Caco-2 (cell line): ENCODE measurements around the gene FARSB. TPM values are rescaled to one million over a fixed set of nuclear protein-coding genes. Genes with fewer than 3 reads are reported as not detected.

Experiments
- BruUV-seq: library from RNA; stranded (reverse); fragments of 400-500 nt; replicated peaks from 2 replicates; lab custom pipeline; 2021; lab: Mats Ljungman, UMichigan
- CTCF ChIA-PET: fragments of 300-600 bp; sonication (Branson Sonifier 250); formaldehyde crosslinking; loops from one replicate; lab custom pipeline; 2022; ENCODE audit warnings: antibody characterized with exemption; lab: Charles Lee
- POLR2A ChIA-PET: fragments of 300-600 bp; sonication (Branson Sonifier 250); formaldehyde crosslinking; loops from one replicate; lab custom pipeline; 2022; ENCODE audit warnings: antibody characterized with exemption; lab: Charles Lee
- DNase-seq, 2 experiments: peaks; one replicate each; pipeline versions ENCODE4 v3.0.0 to v3.0.0-alpha.2; 2020 to 2022
- H3K27me3 ChIP-seq: replicated peaks from 2 replicates; pipeline ENCODE4 v1.6.0; 2011; ENCODE audit warnings: low read length; ENCODE audit not compliant: control insufficient read depth, insufficient read depth
- H3K36me3 ChIP-seq: 2 replicates; pipeline ENCODE4 v1.5.1; 2011; ENCODE audit warnings: low read length; ENCODE audit not compliant: control insufficient read depth, insufficient read depth
- H3K4me1 ChIP-seq: fragments of 250-450 bp; sonication (Bioruptor Pico); 2 replicates; pipeline ENCODE4 v1.5.1; 2020; ENCODE audit warnings: mild to moderate bottlenecking
- H3K4me3 ChIP-seq: 2 replicates; pipeline ENCODE4 v1.5.1; 2011; ENCODE audit warnings: low read depth, mild to moderate bottlenecking, control low read depth, low read length
- H3K9me3 ChIP-seq: fragments of 250-450 bp; sonication (Bioruptor Pico); 2 replicates; pipeline ENCODE4 v1.5.1; 2020; ENCODE audit warnings: mild to moderate bottlenecking, moderate library complexity
- H3K27ac Mint-ChIP-seq: one replicate; pipeline ENCODE4 v1.8.0; 2022; ENCODE audit warnings: mixed read lengths; ENCODE audit not compliant: unreplicated experiment
- H3K27me3 Mint-ChIP-seq: one replicate; pipeline ENCODE4 v1.8.0; 2022; ENCODE audit warnings: mixed read lengths; ENCODE audit not compliant: insufficient read depth, unreplicated experiment
- H3K36me3 Mint-ChIP-seq: one replicate; pipeline ENCODE4 v1.8.0; 2022; ENCODE audit warnings: mild to moderate bottlenecking, mixed read lengths; ENCODE audit not compliant: insufficient read depth, unreplicated experiment
- H3K4me1 Mint-ChIP-seq: one replicate; pipeline ENCODE4 v1.8.0; 2022; ENCODE audit warnings: low read depth, mixed read lengths; ENCODE audit not compliant: unreplicated experiment
- H3K4me3 Mint-ChIP-seq: one replicate; pipeline ENCODE4 v1.8.0; 2022; ENCODE audit warnings: mild to moderate bottlenecking, moderate library complexity, mixed read lengths; ENCODE audit not compliant: unreplicated experiment
- H3K9me3 Mint-ChIP-seq: one replicate; pipeline ENCODE4 v1.8.0; 2022; ENCODE audit warnings: mixed read lengths; ENCODE audit not compliant: unreplicated experiment
- intact Hi-C: fragments of 100-400 bp; cut with micrococcal nuclease; formaldehyde crosslinking; loops from one replicate; pipeline ENCODE4 v1.10.0; 2022; ENCODE audit not compliant: unreplicated experiment
- total RNA-seq: library from RNA; stranded (reverse); gene quantifications from 2 replicates; pipeline ENCODE4 v1.2.3, GENCODE V29; 2022
- TF ChIP-seq, protein P1 (sequence below), 2 experiments: fragments of 200-600 bp in 1 of 2; IDR thresholded peaks; 1 replicate in 1 of 2; 2 replicates in 1 of 2; pipeline versions ENCODE4 v1.5.1 to v1.8.0; 2011 to 2022; ENCODE audit warnings: antibody characterized with exemption in 1 of 2, control low read depth in 1 of 2, inconsistent platforms in 1 of 2, low read depth in 1 of 2, low read length in 1 of 2, mild to moderate bottlenecking in 1 of 2, moderate library complexity in 1 of 2; ENCODE audit not compliant: insufficient read depth in 1 of 2, severe bottlenecking in 1 of 2, unreplicated experiment in 1 of 2

Gene FARSB
- total RNA-seq, 1 experiment from 2014 or later = 48.9 TPM

DNA sequence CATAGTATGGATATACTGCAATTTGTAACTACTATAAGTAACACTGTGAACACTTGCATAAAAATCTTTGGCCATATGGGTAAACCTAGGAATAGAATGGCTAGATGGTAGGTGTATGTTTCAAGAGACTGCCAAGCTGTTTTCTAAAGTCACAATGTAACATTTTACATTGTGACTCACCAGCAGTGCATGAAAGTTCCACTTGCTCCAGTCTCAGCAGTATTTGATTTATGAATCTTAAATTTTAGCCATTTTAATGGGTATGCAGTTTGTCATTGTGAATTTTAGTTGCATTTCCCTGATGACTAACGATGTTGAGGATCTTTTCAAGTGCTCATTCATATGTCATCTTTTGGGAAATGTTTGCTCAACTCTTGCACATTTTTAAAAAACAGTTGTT is 86.1 kb downstream of the FARSB start:
- H3K4me1 ChIP-seq = no peaks in the 10 kb centered on the region
- ChIA-PET CTCF (interaction anchor here (1.5 kb wide), 1 partner anchor 252 kb away, joined by 4 read pairs; no protein-coding TSS in a partner anchor), POLR2A (no interaction called here)
- peaks cover 48% of the 10 kb centered on the region for H3K36me3 Mint-ChIP-seq
- H3K4me3 ChIP-seq = no peak overlapping the region
- no peak for DNase-seq
- no peaks in the 10 kb centered on the region for H3K9me3 Mint-ChIP-seq
- no TSS peak for BruUV-seq
- TF ChIP-seq, protein P1, sequence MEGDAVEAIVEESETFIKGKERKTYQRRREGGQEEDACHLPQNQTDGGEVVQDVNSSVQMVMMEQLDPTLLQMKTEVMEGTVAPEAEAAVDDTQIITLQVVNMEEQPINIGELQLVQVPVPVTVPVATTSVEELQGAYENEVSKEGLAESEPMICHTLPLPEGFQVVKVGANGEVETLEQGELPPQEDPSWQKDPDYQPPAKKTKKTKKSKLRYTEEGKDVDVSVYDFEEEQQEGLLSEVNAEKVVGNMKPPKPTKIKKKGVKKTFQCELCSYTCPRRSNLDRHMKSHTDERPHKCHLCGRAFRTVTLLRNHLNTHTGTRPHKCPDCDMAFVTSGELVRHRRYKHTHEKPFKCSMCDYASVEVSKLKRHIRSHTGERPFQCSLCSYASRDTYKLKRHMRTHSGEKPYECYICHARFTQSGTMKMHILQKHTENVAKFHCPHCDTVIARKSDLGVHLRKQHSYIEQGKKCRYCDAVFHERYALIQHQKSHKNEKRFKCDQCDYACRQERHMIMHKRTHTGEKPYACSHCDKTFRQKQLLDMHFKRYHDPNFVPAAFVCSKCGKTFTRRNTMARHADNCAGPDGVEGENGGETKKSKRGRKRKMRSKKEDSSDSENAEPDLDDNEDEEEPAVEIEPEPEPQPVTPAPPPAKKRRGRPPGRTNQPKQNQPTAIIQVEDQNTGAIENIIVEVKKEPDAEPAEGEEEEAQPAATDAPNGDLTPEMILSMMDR (IDR thresholded peaks at IDR 0.05; ENCODE audit: insufficient read depth in 1 of 2, low read depth in 1 of 2, low read length in 1 of 2, severe bottlenecking in 1 of 2, unreplicated experiment in 1 of 2) = no peak
- peaks cover 7% of the 10 kb centered on the region for H3K4me1 Mint-ChIP-seq
- H3K36me3 ChIP-seq = no peaks in the 10 kb centered on the region
- H3K4me3 Mint-ChIP-seq = no peak overlapping the region
- no peak overlapping the region for H3K27ac Mint-ChIP-seq
- H3K9me3 ChIP-seq = no peaks in the 10 kb centered on the region
- intact Hi-C loops = no loop called here
- no peaks in the 10 kb centered on the region for H3K27me3 ChIP-seq
- no peaks in the 10 kb centered on the region for H3K27me3 Mint-ChIP-seq

DNA sequence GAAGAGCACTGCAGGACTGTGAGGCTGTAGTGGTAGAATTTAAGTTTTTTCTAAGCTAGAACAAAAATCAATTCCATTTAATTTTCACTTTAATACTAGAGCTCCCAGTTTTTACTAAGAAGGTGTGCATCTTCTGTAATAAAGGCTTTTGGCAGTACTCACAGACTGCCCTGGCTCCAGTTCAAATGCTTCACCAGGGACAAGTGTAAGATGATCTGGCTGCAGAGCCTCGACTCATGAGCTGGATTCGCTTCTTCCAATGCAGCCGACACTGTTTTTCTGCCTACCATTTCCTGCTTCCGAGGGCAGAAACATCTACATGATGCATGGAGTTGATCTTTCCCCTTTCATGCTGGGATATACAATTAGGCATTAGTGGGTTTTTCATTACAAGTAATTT is 87.0 kb downstream of the FARSB start:
- H3K27me3 ChIP-seq = no peaks in the 10 kb centered on the region
- peaks cover 39% of the 10 kb centered on the region for H3K36me3 Mint-ChIP-seq
- H3K9me3 Mint-ChIP-seq = no peaks in the 10 kb centered on the region
- peaks cover 7% of the 10 kb centered on the region for H3K4me1 Mint-ChIP-seq
- no TSS peak for BruUV-seq
- DNase-seq = no peak
- ChIA-PET CTCF (interaction anchor here (0.6 to 1.5 kb wide), 2 partner anchors 94 to 251 kb away, joined by 3 to 4 read pairs; no protein-coding TSS in a partner anchor), POLR2A (no interaction called here)
- no peaks in the 10 kb centered on the region for H3K4me1 ChIP-seq
- H3K4me3 Mint-ChIP-seq = no peak overlapping the region
- intact Hi-C loops = no loop called here
- H3K27me3 Mint-ChIP-seq = no peaks in the 10 kb centered on the region
- no peak overlapping the region for H3K4me3 ChIP-seq
- TF ChIP-seq, protein P1 (IDR thresholded peaks at IDR 0.05; ENCODE audit: insufficient read depth in 1 of 2, low read depth in 1 of 2, low read length in 1 of 2, severe bottlenecking in 1 of 2, unreplicated experiment in 1 of 2) = no peak
- no peak overlapping the region for H3K27ac Mint-ChIP-seq
- no peaks in the 10 kb centered on the region for H3K36me3 ChIP-seq
- no peaks in the 10 kb centered on the region for H3K9me3 ChIP-seq

DNA sequence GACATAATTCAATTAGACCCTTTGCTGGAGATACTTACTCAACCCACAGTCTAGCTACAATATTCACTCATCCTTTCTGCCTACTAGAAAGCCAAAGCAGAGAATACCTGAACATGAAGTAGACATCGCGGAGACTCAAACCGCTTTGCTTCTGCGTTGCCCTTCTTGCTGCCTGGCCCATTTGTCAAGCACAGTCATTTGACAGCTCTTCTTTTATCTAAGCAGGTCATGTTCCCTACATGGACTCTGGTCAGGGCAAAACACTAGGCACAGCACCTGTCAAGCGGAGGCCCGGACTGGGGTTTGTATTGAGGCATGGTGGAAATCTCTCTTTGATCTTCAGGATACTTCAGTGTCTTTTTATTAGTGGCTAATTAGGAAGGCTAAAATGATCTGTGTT is 89.7 kb downstream of the FARSB start:
- no peaks in the 10 kb centered on the region for H3K27me3 ChIP-seq
- Mint-ChIP-seq H3K27me3 (no peaks in the 10 kb centered on the region), H3K4me3 (no peak overlapping the region), H3K4me1 (no peaks in the 10 kb centered on the region), H3K9me3 (no peaks in the 10 kb centered on the region), H3K27ac (no peak overlapping the region), H3K36me3 (peaks cover 29% of the 10 kb centered on the region)
- no peaks in the 10 kb centered on the region for H3K36me3 ChIP-seq
- no peak for DNase-seq
- H3K4me1 ChIP-seq = no peaks in the 10 kb centered on the region
- CTCF ChIA-PET = no interaction called here
- no peaks in the 10 kb centered on the region for H3K9me3 ChIP-seq
- no peak overlapping the region for H3K4me3 ChIP-seq
- intact Hi-C loops = no loop called here
- POLR2A ChIA-PET = no interaction called here
- TF ChIP-seq, protein P1 (IDR thresholded peaks at IDR 0.05; ENCODE audit: insufficient read depth in 1 of 2, low read depth in 1 of 2, low read length in 1 of 2, severe bottlenecking in 1 of 2, unreplicated experiment in 1 of 2) = no peak
- BruUV-seq = no TSS peak
